HL-60 (cell line): Measurements from ENCODE around the gene TRIM44.

ENCODE experiments used
- DNase-seq, 2 experiments: peaks; one replicate each; pipeline ENCODE4 v3.0.0-alpha.2; 2010 to 2020; ENCODE audit warnings: low read depth in 1 of 2, low spot score in 1 of 2
- H3K27ac ChIP-seq: fragments of 250-450 bp; sonication (Bioruptor Pico); replicated peaks from 2 replicates; pipeline ENCODE4 v1.5.1; 2020; ENCODE audit warnings: mild to moderate bottlenecking, moderate library complexity
- H3K27me3 ChIP-seq: fragments of 250-450 bp; sonication (Bioruptor Pico); 2 replicates; pipeline ENCODE4 v1.5.1; 2021; ENCODE audit warnings: mild to moderate bottlenecking, moderate library complexity; ENCODE audit not compliant: insufficient read depth, poor library complexity, severe bottlenecking
- H3K4me3 ChIP-seq: replicated peaks from 2 replicates; pipeline ENCODE4 v1.5.1; 2011; ENCODE audit warnings: mild to moderate bottlenecking, control low read depth, low read length; ENCODE audit not compliant: insufficient read depth
- GABPA ChIP-seq: IDR thresholded peaks from 2 replicates; pipeline ENCODE4 v1.6.1; 2012; ENCODE audit warnings: low read depth
- POLR2AphosphoS5 ChIP-seq: IDR thresholded peaks from 2 replicates; pipeline ENCODE4 v1.6.1; 2012; ENCODE audit warnings: low read depth
- SPI1 ChIP-seq: IDR thresholded peaks from 2 replicates; pipeline ENCODE4 v1.6.1; 2012; ENCODE audit warnings: low read depth, mild to moderate bottlenecking, borderline replicate concordance
- TF ChIP-seq, protein P1 (sequence below): IDR thresholded peaks from one replicate; pipeline ENCODE4 v1.5.1; 2011; ENCODE audit warnings: low read length, control low read depth, inconsistent platforms; ENCODE audit not compliant: insufficient read depth
- TF ChIP-seq, protein P2 (sequence below): IDR thresholded peaks from 2 replicates; pipeline ENCODE4 v1.6.1; 2012; ENCODE audit warnings: low read depth; ENCODE audit not compliant: insufficient replicate concordance

The TRIM44 gene

GRCh38 chr11:35802672-35803071 lies 140.1 kb downstream of the TRIM44 start:
- H3K27me3 ChIP-seq, result no peaks in the 10 kb centered on the region
- DNase-seq, result no peak
- TF ChIP-seq, protein P1, sequence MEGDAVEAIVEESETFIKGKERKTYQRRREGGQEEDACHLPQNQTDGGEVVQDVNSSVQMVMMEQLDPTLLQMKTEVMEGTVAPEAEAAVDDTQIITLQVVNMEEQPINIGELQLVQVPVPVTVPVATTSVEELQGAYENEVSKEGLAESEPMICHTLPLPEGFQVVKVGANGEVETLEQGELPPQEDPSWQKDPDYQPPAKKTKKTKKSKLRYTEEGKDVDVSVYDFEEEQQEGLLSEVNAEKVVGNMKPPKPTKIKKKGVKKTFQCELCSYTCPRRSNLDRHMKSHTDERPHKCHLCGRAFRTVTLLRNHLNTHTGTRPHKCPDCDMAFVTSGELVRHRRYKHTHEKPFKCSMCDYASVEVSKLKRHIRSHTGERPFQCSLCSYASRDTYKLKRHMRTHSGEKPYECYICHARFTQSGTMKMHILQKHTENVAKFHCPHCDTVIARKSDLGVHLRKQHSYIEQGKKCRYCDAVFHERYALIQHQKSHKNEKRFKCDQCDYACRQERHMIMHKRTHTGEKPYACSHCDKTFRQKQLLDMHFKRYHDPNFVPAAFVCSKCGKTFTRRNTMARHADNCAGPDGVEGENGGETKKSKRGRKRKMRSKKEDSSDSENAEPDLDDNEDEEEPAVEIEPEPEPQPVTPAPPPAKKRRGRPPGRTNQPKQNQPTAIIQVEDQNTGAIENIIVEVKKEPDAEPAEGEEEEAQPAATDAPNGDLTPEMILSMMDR, result no peak
- TF ChIP-seq POLR2AphosphoS5 (no peak), GABPA (no peak), SPI1 (no peak)
- TF ChIP-seq, protein P2, sequence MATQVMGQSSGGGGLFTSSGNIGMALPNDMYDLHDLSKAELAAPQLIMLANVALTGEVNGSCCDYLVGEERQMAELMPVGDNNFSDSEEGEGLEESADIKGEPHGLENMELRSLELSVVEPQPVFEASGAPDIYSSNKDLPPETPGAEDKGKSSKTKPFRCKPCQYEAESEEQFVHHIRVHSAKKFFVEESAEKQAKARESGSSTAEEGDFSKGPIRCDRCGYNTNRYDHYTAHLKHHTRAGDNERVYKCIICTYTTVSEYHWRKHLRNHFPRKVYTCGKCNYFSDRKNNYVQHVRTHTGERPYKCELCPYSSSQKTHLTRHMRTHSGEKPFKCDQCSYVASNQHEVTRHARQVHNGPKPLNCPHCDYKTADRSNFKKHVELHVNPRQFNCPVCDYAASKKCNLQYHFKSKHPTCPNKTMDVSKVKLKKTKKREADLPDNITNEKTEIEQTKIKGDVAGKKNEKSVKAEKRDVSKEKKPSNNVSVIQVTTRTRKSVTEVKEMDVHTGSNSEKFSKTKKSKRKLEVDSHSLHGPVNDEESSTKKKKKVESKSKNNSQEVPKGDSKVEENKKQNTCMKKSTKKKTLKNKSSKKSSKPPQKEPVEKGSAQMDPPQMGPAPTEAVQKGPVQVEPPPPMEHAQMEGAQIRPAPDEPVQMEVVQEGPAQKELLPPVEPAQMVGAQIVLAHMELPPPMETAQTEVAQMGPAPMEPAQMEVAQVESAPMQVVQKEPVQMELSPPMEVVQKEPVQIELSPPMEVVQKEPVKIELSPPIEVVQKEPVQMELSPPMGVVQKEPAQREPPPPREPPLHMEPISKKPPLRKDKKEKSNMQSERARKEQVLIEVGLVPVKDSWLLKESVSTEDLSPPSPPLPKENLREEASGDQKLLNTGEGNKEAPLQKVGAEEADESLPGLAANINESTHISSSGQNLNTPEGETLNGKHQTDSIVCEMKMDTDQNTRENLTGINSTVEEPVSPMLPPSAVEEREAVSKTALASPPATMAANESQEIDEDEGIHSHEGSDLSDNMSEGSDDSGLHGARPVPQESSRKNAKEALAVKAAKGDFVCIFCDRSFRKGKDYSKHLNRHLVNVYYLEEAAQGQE, result no peak
- H3K27ac ChIP-seq, result no peak overlapping the region
- no peak overlapping the region for H3K4me3 ChIP-seq

DNA sequence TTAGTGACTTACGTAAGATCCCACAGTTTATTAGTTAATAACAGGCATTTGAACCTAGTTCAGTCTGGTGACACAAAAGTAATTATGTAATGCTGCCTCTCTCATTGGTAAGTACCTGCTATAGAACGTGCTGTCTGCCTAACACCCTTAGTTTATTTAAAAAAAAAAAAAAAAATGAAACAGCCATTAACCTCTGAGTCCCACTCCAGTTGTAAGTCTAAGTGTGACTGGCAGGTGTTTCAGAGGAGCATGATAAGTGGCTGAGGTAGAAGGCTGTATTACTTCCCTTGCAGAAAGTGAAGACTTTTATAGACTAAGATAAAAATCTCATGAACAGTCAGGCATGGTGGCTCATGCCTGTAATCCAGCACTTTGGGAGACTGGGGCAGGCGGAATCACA lies 140.5 kb downstream of the TRIM44 start:
- TF ChIP-seq, protein P1, result no peak
- TF ChIP-seq SPI1 (no peak), GABPA (no peak), POLR2AphosphoS5 (no peak)
- TF ChIP-seq, protein P2, result no peak
- Histone ChIP-seq H3K4me3 (no peak overlapping the region), H3K27ac (no peak overlapping the region), H3K27me3 (no peaks in the 10 kb centered on the region)
- no peak for DNase-seq

DNA sequence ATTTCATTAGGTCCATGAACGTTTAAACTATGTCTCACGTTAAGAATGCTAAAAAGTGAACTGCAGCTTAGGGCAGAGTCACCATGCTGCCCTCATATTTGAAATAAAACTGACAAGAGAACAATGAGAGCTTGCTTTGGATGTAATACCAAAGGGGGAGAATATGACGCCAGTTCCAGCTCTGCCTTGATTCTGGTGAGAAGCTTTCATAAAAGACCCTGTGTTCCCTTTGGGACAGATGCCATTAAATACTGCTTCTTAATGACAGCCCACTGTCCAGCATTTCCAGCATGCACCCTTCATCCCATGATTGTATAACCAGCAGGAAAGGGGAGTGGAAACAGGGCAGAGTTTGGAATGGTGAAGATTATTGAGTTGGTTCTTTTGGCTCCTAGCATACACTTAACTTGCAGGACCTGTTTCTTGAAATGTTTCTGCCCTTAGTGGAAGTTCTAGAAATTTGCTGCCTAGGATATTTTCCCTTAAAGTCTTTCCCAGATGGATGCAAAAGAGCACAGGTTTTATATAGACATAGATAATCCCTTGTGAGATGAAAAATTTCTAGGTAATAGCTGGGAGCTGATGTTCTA lies 142.0 kb downstream of the TRIM44 start:
- no peaks in the 10 kb centered on the region for H3K27me3 ChIP-seq
- H3K27ac ChIP-seq, result no peak overlapping the region
- TF ChIP-seq GABPA, result no peak

DNA sequence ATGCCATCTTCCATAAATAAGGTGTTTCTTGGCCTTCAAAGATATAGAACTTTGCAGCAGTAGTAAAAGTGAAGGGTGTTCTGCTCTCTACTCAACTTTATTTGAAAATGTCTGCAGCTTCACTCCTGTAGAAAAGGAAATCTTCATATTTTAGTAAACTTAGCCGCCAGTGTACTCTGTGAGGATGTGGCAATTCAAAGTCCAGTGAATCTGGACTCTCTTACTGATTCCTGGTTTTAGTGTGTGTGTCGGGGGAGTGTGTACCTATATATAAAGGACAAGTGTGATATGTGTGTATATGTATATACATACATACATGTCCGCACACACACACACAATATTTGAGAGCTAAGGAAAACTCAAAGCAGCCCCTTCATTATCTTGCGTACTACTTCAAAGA lies 147.0 kb downstream of the TRIM44 start:
- TF ChIP-seq, protein P2, result no peak
- TF ChIP-seq SPI1 (no peak), GABPA (no peak), POLR2AphosphoS5 (no peak)
- TF ChIP-seq, protein P1, result no peak
- DNase-seq, result no peak
- no peak overlapping the region for H3K27ac ChIP-seq
- no peaks in the 10 kb centered on the region for H3K27me3 ChIP-seq
- no peak overlapping the region for H3K4me3 ChIP-seq

More for the DNA sequence above, 142.0 kb downstream of the TRIM44 start:
- no peak overlapping the region for H3K4me3 ChIP-seq
- no peak for DNase-seq
